Measurements from ENCODE around the gene CAPN5. TPM values are rescaled to one million over a fixed set of nuclear protein-coding genes. Genes with fewer than 3 reads are reported as not detected.

CAPN5 gene
- total and polyA plus RNA-seq, 2 of the 13 experiments (the other 11 are each of a cell fraction or from before 2014, with no cell fraction given), result 0.27 to 1.2 TPM

- TF ChIP-seq TOPORS (CRISPR knock-in tag; IDR thresholded peaks at IDR 0.05) (0 out of 2 replicates have a peak, but pooled peaks have one; percentile 46), ZNF556 (CRISPR knock-in tag; IDR thresholded peaks at IDR 0.05; ENCODE audit: borderline replicate concordance) (peak; percentile 49; the same call in 1 of the 2 replicates), ZNF256 (CRISPR knock-in tag; conservative IDR thresholded peaks at IDR 0.05) (no peak), ZNF569 (CRISPR knock-in tag; IDR thresholded peaks at IDR 0.05; ENCODE audit: borderline replicate concordance) (no peak), HDAC1 (CRISPR knock-in tag; IDR thresholded peaks at IDR 0.05) (0 out of 2 replicates have a peak, but pooled peaks have one; percentile 38), SIX4 (CRISPR knock-in tag; IDR thresholded peaks at IDR 0.05) (no peak), ZBTB42 (CRISPR knock-in tag; IDR thresholded peaks at IDR 0.05) (no peak), ZNF574 (CRISPR knock-in tag; IDR thresholded peaks at IDR 0.05) (peak; percentile 93), HNF4A (CRISPR knock-in tag; IDR thresholded peaks at IDR 0.05) (peak; percentile 87), RCOR2 (CRISPR knock-in tag; IDR thresholded peaks at IDR 0.05) (peak; percentile 83), ZNF768 (CRISPR knock-in tag; IDR thresholded peaks at IDR 0.05) (peak; percentile 89), ELF3 (CRISPR knock-in tag; IDR thresholded peaks at IDR 0.05) (peak; percentile 58), U2AF2 (IDR thresholded peaks at IDR 0.05; ENCODE audit: low read depth, low read length) (0 out of 2 replicates have a peak, but pooled peaks have one; percentile 64), THRA (CRISPR knock-in tag; IDR thresholded peaks at IDR 0.05; ENCODE audit: borderline replicate concordance) (0 out of 2 replicates have a peak, but pooled peaks have one; percentile 35), CBX1 (IDR thresholded peaks at IDR 0.05; ENCODE audit: low read depth) (peak; percentile 25), ZNF143 (CRISPR knock-in tag; IDR thresholded peaks at IDR 0.05) (0 out of 2 replicates have a peak, but pooled peaks have one; percentile 8), ZNF792 (CRISPR knock-in tag; IDR thresholded peaks at IDR 0.05) (peak; percentile 80), CCDC6 (CRISPR knock-in tag; IDR thresholded peaks at IDR 0.05) (0 out of 2 replicates have a peak, but pooled peaks have one; percentile 44), RXRA (CRISPR knock-in tag; IDR thresholded peaks at IDR 0.05) (peak; percentile 75), ZNF142 (CRISPR knock-in tag; IDR thresholded peaks at IDR 0.05) (0 out of 2 replicates have a peak, but pooled peaks have one; percentile 27)
These were observed 29.1 kb downstream of the CAPN5 start (continued) for GRCh38 chr11:77095551-77096490.

All from HepG2 (cell line).